Erythroblast (primary cell): ENCODE measurements around the gene KIF5A.

ENCODE experiments used
- GATA1 ChIP-seq: IDR thresholded peaks from 2 replicates; pipeline ENCODE4 v1.6.1; 2011; ENCODE audit warnings: low read depth, mild to moderate bottlenecking, control low read depth, low read length, moderate library complexity
- POLR2A ChIP-seq: IDR thresholded peaks from 2 replicates; pipeline ENCODE4 v1.6.1; 2011; ENCODE audit warnings: mild to moderate bottlenecking, low read length

GRCh38 chr12:57574795-57575194, 25.0 kb downstream of the KIF5A start:
- TF ChIP-seq POLR2A: no peak
- no peak for TF ChIP-seq GATA1
